Measurements from ENCODE around the gene PIEZO2. TPM values are rescaled to one million over a fixed set of nuclear protein-coding genes. Genes with fewer than 3 reads are reported as not detected.

PIEZO2 gene
- total RNA-seq, 1 donor from 2014 or later, result 5.3 TPM

GRCh38 chr18:10877987-10878386, 271.4 kb downstream of the PIEZO2 start:
- FAIRE-seq, result no peak

GRCh38 chr18:10875811-10876210, 273.6 kb downstream of the PIEZO2 start:
- no peaks in the 10 kb centered on the region for H3K36me3 Mint-ChIP-seq (ENCODE audit: low read depth, unreplicated experiment)
- no peaks in the 10 kb centered on the region for H3K9me3 Mint-ChIP-seq (ENCODE audit: unreplicated experiment)
- Histone ChIP-seq H2AFZ (ENCODE audit: low read depth, low read length) (no peak overlapping the region), H3K9me3 (ENCODE audit: insufficient read depth, low read depth, low read length) (no peaks in the 10 kb centered on the region), H3K4me1 (ENCODE audit: insufficient read depth, low read length) (no peaks in the 10 kb centered on the region), H3K4me2 (ENCODE audit: low read length) (no peak overlapping the region), H3K79me2 (ENCODE audit: insufficient read depth, low read length) (no peaks in the 10 kb centered on the region), H3K4me3 (ENCODE audit: insufficient read depth, low read depth, low read length) (no peak overlapping the region), H4K20me1 (ENCODE audit: insufficient read depth, low read length) (no peaks in the 10 kb centered on the region), H3K9ac (ENCODE audit: low read length) (no peak overlapping the region), H3K27me3 (ENCODE audit: insufficient read depth, low read length) (no peaks in the 10 kb centered on the region), H3K27ac (ENCODE audit: low read depth, low read length) (no peak overlapping the region), H3K36me3 (ENCODE audit: insufficient read depth, low read length) (no peaks in the 10 kb centered on the region)
- FAIRE-seq (no peak), DNase-seq (ENCODE audit: low read depth) (no peak)
- no peak for TF ChIP-seq CTCF (IDR thresholded peaks at IDR 0.05; ENCODE audit: insufficient read depth, low read depth, low read length)
- no peak for TF ChIP-seq EZH2 (IDR thresholded peaks at IDR 0.05; ENCODE audit: insufficient read depth, low read length)
- no peak overlapping the region for H3K4me3 Mint-ChIP-seq (ENCODE audit: unreplicated experiment)
- H3K27ac Mint-ChIP-seq (ENCODE audit: unreplicated experiment), result no peak overlapping the region
- no peaks in the 10 kb centered on the region for H3K4me1 Mint-ChIP-seq (ENCODE audit: low read depth, unreplicated experiment)
- no peaks in the 10 kb centered on the region for H3K27me3 Mint-ChIP-seq (ENCODE audit: low read depth, unreplicated experiment)

More at GRCh38 chr18:10877987-10878386, 271.4 kb downstream of the PIEZO2 start:
- Mint-ChIP-seq H3K4me3 (ENCODE audit: unreplicated experiment) (no peak overlapping the region), H3K9me3 (ENCODE audit: unreplicated experiment) (no peaks in the 10 kb centered on the region), H3K27ac (ENCODE audit: unreplicated experiment) (no peak overlapping the region), H3K27me3 (ENCODE audit: low read depth, unreplicated experiment) (no peaks in the 10 kb centered on the region), H3K4me1 (ENCODE audit: low read depth, unreplicated experiment) (no peaks in the 10 kb centered on the region), H3K36me3 (ENCODE audit: low read depth, unreplicated experiment) (no peaks in the 10 kb centered on the region)
- no peak overlapping the region for H3K27ac ChIP-seq (ENCODE audit: low read depth, low read length)
- H3K4me3 ChIP-seq (ENCODE audit: insufficient read depth, low read depth, low read length), result no peak overlapping the region
- no peaks in the 10 kb centered on the region for H3K4me1 ChIP-seq (ENCODE audit: insufficient read depth, low read length)
- H3K9me3 ChIP-seq (ENCODE audit: insufficient read depth, low read depth, low read length), result no peaks in the 10 kb centered on the region
- no peaks in the 10 kb centered on the region for H4K20me1 ChIP-seq (ENCODE audit: insufficient read depth, low read length)
- no peaks in the 10 kb centered on the region for H3K79me2 ChIP-seq (ENCODE audit: insufficient read depth, low read length)
- no peaks in the 10 kb centered on the region for H3K27me3 ChIP-seq (ENCODE audit: insufficient read depth, low read length)
- no peak for DNase-seq (ENCODE audit: low read depth)
- H3K36me3 ChIP-seq (ENCODE audit: insufficient read depth, low read length), result no peaks in the 10 kb centered on the region
- H3K9ac ChIP-seq (ENCODE audit: low read length), result no peak overlapping the region
- H2AFZ ChIP-seq (ENCODE audit: low read depth, low read length), result no peak overlapping the region
- no peak for TF ChIP-seq EZH2 (IDR thresholded peaks at IDR 0.05; ENCODE audit: insufficient read depth, low read length)
- no peak for TF ChIP-seq CTCF (IDR thresholded peaks at IDR 0.05; ENCODE audit: insufficient read depth, low read depth, low read length)
- no peak overlapping the region for H3K4me2 ChIP-seq (ENCODE audit: low read length)

- Histone ChIP-seq H2AFZ (ENCODE audit: low read depth, low read length) (no peak overlapping the region), H3K4me1 (ENCODE audit: insufficient read depth, low read length) (no peaks in the 10 kb centered on the region), H3K4me3 (ENCODE audit: insufficient read depth, low read depth, low read length) (no peak overlapping the region), H3K36me3 (ENCODE audit: insufficient read depth, low read length) (no peaks in the 10 kb centered on the region), H4K20me1 (ENCODE audit: insufficient read depth, low read length) (no peaks in the 10 kb centered on the region), H3K79me2 (ENCODE audit: insufficient read depth, low read length) (no peaks in the 10 kb centered on the region), H3K27ac (ENCODE audit: low read depth, low read length) (no peak overlapping the region), H3K9ac (ENCODE audit: low read length) (no peak overlapping the region), H3K27me3 (ENCODE audit: insufficient read depth, low read length) (no peaks in the 10 kb centered on the region), H3K4me2 (ENCODE audit: low read length) (no peak overlapping the region), H3K9me3 (ENCODE audit: insufficient read depth, low read depth, low read length) (no peaks in the 10 kb centered on the region)
- no peaks in the 10 kb centered on the region for H3K9me3 Mint-ChIP-seq (ENCODE audit: unreplicated experiment)
- FAIRE-seq (no peak), DNase-seq (ENCODE audit: low read depth) (no peak)
- no peaks in the 10 kb centered on the region for H3K27me3 Mint-ChIP-seq (ENCODE audit: low read depth, unreplicated experiment)
- TF ChIP-seq CTCF (IDR thresholded peaks at IDR 0.05; ENCODE audit: insufficient read depth, low read depth, low read length) (no peak), EZH2 (IDR thresholded peaks at IDR 0.05; ENCODE audit: insufficient read depth, low read length) (no peak)
- H3K36me3 Mint-ChIP-seq (ENCODE audit: low read depth, unreplicated experiment), result no peaks in the 10 kb centered on the region
- H3K4me3 Mint-ChIP-seq (ENCODE audit: unreplicated experiment), result no peak overlapping the region
- no peak overlapping the region for H3K27ac Mint-ChIP-seq (ENCODE audit: unreplicated experiment)
- no peaks in the 10 kb centered on the region for H3K4me1 Mint-ChIP-seq (ENCODE audit: low read depth, unreplicated experiment)
Observed at GRCh38 chr18:10872304-10872703, 277.1 kb downstream of the PIEZO2 start.
